GM08714 (cell line): ENCODE data around the gene GNA12.
"Not testable (repeated sequence)": the region's sequence is repeated elsewhere in the genome, so short reads cannot be mapped to it uniquely, and the experiment has no call there.

Experiments
- H3K4me3 ChIP-seq: fragments of 200-500 bp; sonication (Bioruptor generic); 2 replicates; pipeline ENCODE4 v1.5.1; 2014; ENCODE audit warnings: mild to moderate bottlenecking, low read length, inconsistent platforms
- ZNF274 ChIP-seq: IDR thresholded peaks from 2 replicates; pipeline ENCODE4 v1.6.1; 2012; ENCODE audit warnings: mild to moderate bottlenecking, low read depth, low read length

The GNA12 gene

DNA sequence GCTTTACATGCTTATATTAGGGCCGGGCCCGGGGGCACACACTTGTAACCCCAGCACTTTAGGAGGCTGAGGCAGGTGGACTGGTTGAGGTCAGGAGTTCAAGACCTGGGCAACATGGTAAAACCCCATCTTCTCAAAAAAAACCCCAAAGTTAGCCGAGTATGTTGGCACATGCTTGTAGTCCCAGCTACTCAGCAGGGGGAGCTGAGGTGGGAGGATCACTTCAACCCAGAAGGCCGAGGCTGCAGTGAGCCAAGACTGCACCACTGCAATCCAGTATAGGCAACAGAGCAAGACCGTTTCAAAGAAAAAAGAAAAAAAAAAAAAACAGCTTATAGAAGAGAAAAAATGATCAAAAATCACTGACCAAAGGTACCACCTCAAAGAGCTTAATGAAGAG, 93.0 kb downstream of the GNA12 start:
- TF ChIP-seq ZNF274: no peak
- H3K4me3 ChIP-seq: no peak overlapping the region

DNA sequence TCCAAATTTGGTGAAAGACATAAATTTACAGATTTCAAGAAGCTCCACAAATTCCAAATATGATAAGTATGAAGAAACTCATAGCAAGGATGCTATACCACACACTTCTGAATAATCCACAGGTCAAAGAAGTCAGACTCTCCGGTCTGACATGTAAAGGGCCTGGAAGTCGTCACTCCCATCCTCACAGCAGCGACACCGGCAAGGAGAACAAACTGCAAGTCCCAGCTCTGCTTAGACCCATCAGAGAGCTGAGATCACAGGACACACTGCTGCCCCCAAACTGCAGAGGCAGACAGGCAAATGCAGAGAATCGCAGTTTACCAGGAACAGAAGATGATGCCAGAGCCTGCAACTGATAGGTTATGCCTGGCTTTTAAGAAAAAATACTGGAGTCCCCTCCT, 94.1 kb downstream of the GNA12 start:
- TF ChIP-seq ZNF274: no peak
- H3K4me3 ChIP-seq: no peak overlapping the region

DNA sequence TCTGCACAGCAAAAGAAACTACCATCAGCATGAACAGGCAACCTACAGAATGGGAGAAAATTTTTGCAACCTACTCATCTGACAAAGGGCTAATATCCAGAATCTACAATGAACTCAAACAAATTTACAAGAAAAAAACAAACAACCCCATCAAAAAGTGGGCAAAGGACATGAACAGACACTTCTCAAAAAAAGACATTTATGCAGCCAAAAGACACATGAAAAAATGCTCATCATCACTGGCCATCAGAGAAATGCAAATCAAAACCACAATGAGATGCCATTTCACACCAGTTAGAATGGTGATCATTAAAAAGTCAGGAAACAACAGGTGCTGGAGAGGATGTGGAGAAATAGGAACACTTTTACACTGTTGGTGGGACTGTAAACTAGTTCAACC, 95.4 kb downstream of the GNA12 start:
- not testable (repeated sequence) for H3K4me3 ChIP-seq

DNA sequence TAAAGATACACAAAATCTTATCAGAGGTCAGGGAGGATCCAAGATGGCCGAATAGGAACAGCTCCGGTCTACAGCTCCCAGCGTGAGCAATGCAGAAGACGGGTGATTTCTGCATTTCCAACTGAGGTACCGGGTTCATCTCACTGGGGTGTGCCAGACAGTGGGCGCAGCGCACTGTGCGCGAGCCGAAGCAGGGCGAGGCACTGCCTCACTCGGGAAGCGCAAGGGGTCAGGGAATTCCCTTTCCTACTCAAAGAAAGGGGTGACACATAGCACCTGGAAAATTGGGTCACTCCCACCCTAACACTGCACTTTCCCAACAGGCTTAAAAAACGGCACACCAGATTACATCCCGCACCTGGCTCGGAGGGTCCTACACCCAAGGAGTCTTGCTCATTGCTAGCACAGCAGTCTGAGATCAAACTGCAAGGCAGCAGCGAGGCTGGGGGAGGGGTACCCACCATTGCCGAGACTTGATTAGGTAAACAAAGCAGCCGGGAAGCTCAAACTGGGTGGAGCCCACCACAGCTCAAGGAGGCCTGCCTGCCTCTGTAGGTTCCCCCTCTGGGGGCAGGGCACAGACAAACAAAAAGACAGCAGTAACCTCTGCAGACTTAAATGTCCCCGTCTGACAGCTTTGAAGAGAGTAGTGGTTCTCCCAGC, 100.5 kb downstream of the GNA12 start:
- not testable (repeated sequence) for H3K4me3 ChIP-seq

DNA sequence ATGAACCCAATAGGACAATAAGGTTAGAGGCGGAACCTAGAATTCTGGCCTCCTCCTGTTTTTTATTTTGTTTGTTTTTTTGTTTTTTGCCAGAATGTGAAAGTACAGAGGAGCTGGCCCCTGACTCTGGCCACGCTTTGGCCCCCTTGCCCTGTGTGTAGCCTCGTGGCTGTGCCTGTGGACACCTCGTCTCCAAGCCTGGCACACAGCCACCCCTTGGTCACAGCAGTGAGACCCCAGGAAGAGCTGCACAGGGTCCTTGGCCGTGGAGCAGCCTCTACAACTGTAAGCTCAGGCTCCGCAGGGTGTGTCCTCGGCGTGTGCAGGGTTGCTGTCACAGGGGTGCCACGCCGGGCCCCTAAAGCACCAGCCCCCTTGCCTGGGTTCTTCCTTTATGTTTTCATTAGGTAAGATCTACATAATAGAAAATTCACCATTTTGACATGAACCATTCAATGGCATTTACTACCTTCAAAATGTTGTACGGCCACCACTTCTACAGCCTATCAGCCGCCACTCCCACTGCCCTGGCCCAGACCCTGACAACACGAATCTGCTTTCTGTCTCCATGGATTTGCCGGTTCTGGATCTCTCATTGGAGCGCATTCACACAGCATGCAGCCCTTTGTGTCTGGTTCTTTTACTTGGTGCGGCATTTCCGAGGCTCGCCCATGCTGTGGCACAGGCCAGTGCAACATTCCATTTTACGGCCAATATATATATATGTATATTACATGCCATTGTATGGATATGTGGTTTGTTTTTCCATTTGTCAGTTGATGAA, 105.2 kb downstream of the GNA12 start:
- TF ChIP-seq ZNF274: no peak

DNA sequence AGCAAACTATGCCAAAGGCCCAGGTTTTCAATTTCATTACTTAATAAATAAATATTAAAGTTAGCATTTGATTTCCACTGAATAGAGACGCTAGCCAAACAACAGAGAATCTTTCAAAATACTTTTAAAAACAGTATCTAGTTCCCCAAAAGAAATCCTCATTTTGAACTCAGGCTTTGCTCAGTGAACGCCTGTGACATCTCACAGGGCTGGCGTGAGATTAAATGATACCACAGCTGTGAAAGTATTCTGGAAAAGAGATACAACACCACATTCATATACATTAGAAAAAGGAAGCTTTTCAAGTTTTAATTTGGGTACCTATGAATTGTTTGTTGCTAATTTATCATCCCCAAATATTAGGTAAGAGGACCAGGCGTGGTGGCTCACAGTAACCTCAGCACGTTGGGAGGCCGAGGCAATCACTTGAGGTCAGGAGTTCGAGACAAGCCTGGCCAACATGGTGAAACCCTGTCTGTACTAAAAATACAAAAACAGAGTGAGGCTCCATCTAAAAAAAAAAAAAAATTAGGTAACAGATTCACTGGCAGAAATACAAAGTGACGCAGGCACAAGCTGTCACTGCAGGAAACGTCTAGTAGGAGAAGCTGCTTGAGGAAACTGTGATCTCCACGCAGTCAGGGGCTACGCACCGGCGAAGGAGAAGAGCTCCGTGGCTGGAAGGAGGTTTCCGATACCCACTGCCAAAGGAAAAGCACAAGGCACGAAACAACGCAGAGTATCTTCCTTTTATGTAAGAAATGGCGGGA, 106.2 kb downstream of the GNA12 start:
- no peak overlapping the region; the same call in 1 of the 2 replicates for H3K4me3 ChIP-seq
- no peak for TF ChIP-seq ZNF274

More for the DNA sequence above, 105.2 kb downstream of the GNA12 start:
- H3K4me3 ChIP-seq: no peak overlapping the region

DNA sequence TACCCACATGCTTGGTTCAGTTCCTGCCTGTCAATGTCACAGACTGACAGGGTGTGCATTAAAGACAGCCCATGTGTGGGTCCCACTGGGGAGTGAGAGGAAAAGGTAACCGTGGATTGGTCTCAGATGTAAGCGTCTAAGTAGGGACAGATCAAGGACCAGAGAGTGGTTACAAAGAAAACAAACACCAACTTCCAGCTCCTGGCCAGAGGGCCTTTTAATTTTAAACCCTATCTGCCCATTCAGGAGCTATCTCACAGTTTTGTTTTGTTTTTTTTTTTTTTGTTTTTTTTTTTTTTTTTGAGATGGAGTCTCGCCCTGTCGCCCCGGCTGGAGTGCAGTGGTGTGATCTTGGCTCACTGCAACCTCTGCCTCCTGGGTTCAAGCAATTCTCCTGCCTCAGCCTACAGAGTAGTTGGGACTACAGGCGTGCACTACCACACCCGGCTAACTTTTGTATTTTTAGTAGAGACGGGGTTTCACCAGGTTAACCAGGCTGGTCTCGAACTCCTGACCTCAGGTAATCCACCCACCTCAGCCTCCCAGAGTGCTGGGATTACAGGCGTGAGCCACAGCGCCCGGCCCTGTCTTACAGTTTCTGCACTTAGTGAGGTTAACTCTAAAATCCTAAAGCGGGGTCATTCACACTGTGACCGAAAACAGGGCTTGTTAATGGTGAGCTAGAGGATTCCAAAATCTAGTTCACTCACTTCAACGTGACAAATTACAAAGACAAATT, 106.9 kb downstream of the GNA12 start:
- H3K4me3 ChIP-seq: not testable (repeated sequence)

DNA sequence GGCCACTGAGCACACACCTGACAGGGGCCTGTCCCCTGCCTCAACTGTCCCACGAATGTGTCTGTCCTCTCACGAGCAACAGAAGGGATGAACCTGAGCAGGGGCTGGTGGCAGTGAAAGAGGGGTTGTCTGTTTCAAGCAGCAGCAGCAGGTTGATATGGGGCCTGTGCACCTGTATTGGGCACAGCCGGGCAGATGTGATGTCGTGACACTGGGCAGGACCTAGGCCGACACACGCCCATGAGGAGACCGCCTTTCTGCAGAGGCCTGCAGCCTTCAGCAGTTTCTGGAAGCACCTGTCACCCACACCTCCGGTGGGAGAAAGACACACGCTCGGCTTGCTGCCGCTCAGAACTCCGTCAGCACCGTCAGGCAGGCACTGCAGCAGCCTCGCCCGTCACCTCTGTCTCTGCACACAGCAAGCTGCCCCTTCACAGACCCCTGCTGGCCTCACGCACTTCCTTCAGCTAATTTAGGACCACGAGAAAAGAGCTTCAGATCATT, 107.6 kb downstream of the GNA12 start:
- no peak for TF ChIP-seq ZNF274
- H3K4me3 ChIP-seq: no peak overlapping the region

DNA sequence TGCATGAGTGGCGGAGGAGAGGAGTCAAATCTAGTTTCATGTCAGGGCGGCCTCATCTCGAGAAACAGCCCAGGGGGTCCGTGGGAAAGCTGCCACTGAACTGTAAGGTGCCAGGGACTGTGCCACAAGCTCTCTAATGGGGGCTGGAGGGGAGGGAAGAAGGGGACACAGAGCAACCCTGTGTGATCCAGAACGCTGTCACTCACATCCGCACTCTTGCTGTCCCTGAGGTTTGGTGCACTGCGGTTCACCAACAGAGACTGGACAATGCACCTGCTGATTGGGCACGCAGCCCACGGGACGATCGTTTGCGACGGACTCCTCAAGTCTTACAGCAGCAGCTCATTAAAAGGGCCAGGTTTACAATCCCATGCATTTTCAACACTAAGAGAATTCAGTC, 108.4 kb downstream of the GNA12 start:
- TF ChIP-seq ZNF274: no peak
- no peak overlapping the region for H3K4me3 ChIP-seq

DNA sequence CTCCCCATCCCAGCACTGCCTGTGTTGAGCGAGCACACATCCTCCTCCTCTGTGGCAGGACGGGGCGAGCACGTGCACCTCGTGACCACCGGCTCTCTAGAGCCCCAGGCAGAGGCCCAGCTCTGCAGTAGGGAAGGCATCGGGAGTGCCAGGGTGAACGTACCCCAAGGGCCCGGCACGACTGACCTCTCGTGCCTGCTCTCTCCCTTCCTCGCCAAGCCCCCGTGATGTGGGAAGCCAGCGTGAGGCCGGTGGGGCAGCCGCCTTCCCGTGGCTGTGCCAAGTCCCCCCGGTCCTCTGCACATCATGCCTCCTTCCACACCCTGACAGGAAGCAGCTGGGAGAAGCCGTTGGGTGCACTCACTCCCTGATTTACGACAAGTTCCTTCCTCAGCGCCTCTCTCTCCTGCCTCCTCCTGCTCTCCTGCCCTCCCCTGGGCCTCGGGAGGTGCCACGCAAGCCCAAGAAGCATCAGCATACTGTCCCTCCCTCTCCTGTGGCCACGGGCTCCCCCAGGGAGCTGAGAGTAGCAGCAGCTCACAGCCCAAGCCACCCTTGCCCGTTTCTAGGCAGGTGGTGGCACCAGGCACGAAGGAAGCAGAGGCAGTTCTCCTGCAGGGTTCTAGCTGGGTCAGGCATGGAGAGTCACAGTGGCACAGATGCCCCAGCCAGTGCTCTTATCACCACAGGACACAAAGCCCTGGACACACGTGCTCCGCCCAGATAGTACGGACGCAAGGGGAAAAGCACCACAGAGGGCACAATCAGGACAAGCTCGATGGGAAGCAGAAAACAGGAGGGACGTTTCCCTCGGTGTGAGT, 109.1 kb downstream of the GNA12 start:
- no peak for TF ChIP-seq ZNF274
- H3K4me3 ChIP-seq: no peak overlapping the region

DNA sequence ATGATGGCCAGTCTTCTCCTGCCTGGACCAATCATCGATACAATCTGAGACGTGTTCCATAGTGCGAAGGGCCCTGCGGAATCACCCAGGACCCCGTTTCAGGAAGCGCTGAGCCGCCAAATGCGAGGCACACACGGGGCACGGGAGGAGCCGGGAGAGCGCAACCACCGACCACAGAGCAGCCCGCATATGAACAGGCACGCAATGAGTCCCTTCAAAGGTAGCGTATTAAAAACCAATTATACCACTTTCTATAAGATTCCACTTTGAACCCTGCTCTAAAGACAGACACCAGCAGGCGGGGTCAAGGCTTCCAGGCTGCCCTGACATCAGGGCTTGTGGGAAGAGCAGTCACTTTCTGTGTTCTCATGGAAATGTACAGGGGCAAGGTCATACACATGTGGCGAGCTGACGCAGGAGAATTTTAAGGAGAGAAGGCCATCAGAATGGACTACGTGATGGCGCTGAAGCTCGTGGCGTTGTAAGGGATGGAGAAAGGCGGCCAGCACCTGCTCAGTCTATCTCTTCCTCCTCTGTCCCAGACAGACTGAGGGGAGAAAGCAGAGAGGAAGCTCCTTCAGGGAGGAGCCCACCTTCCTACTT, 109.9 kb downstream of the GNA12 start:
- H3K4me3 ChIP-seq: no peak overlapping the region
- TF ChIP-seq ZNF274: no peak

DNA sequence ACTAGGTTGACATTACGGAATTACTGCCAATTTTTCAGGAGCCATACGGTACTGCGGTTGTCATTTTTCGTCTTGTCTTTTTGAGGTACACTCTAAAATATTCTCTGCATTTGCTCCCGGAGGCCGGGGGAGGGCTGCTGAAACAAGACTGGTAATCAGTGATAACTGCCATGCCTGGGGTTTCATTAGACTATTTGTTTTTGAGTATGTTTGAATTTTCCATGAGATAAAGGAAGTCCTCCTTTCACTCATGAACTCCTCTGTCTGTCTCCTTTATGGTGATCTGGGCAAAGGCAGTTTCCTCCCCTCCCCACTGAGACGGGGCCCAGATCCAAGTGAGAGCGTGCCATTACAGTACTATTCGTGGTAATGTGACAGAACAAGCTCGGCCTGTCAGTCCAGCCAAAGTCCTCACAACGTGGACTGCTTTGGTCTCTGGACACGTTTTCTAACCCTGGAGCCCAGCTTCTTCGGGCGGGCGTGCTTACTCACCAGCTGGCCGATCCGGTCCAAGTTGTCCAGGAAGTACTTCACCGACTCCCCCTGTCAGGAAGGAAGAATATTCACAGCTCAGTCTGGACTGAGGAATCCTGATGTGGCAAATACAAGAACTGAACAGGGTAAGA, 111.0 kb downstream of the GNA12 start:
- no peak overlapping the region for H3K4me3 ChIP-seq
- TF ChIP-seq ZNF274: no peak

DNA sequence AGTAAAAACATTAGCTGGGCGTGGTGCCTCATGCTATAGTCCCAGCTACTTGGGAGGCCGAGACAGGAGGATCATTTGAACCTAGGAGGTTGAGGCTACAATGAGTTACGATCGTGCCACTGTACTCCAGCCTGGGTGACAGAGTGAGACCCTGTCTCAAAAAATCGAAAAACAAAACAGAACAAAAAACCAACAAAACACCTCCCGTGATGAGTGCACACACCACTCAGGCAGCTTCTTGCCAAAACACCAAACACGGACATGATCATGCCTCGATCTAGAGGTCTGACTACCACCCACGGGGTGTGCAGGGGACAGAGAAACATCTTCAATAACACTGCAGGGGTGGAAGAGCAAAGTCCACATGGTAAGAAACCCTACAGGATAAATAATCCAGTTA, 111.7 kb downstream of the GNA12 start:
- no peak for TF ChIP-seq ZNF274
- no peak overlapping the region for H3K4me3 ChIP-seq
